GM21367 (cell line): ENCODE results near the gene CDC42BPG.
"Not testable (repeated sequence)": the region's sequence is repeated elsewhere in the genome, so short reads cannot be mapped to it uniquely, and the experiment has no call there.

ENCODE experiments used
- ATAC-seq: cut with Tn5 transposase; IDR thresholded peaks from one replicate; pipeline ENCODE4 v1.9.1; 2021; ENCODE audit not compliant: unreplicated experiment

The CDC42BPG gene

DNA sequence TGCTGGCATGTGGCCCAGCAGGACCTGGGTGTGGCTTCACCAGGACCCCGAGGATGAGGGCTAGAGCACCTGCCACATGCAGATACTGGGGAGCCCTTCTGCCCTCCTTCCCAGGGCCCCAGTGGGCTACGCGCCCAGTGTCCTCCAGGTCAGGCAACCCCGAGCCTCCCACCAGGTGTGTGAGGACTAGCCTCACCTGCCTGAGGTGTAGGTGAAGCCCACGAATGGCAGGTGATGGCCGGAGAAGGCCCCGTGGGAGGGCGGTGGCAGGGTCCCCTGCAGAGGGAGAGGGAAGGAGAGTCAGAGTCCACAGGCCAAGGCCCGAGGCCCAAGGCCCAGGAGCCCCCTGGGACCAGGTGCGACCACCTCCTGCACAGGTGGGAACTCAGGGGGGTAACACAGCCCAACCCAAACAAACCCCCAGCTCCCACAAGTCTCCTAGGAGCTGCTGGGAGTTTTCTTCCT, 6.5 kb downstream of the CDC42BPG start:
- ATAC-seq: no peak

DNA sequence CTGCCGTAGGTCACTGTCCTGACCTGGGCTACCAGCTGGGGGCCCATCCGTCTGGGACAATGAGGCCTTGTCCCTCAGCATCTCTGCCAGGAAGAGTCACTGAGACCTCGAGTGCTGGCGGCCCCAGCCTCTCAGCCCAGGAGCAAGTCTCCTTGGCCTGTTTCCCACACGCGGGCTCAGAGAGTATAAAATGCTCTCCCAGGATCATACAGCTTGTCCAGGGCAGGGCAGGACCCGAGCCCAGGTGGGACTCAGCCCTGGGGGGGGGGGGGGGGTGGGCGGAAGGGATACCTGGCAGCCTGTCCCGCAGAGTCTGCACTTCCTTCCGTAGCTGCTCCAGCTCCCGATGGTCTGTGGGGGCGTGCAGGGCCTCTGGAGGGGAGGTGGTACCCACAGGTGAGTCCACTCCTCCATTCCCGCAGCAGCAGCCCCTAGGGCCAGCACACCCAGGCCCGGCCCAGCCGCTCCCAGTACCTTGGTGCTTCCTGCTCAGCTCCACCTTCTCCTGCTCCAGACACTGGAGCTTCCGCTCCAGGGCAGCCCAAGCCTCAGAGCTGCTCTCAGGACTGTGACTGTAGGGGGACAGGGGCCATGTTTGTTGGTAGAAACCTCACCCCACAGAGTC, 7.9 kb downstream of the CDC42BPG start:
- no peak for ATAC-seq

DNA sequence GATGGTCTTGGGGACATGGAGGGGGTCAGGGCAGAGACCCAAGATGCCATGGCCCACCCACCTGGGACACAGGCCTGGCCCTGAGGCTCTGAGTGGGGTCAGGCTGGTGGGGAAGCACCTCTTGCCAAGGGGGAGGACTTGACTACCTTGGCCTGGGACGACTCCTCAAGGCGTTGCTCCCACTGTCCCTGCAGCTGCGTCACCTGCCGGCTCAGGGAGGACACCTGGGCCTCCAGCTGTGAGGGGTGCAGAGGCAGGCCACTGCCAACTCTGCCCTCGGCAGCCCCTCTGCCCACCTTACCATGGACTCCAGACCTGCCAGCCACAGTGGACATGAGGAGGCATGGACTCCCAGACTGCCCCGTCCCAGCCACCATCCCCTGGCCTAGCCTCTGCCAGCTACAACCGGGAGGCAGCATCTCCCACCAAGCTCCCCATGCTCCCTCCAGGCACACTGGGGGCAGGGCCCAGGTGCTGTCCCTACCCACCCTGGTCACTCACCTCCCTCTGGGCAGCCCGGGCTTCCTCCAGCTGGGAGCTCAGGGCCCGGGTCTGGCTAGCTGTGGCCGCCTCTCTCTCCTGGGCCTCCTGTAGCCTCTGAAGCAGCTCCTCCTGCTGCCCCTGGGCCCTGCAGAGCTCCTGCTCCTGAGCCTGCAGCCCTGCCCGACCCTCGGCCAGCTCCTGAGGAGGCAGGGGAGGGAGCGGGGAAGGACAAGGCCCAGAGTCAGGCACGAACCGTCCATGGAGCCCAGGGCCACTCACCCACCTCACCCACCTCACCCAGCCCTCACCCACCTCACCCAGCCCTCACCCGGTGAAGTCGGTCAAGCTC, 8.6 kb downstream of the CDC42BPG start:
- ATAC-seq: no peak

DNA sequence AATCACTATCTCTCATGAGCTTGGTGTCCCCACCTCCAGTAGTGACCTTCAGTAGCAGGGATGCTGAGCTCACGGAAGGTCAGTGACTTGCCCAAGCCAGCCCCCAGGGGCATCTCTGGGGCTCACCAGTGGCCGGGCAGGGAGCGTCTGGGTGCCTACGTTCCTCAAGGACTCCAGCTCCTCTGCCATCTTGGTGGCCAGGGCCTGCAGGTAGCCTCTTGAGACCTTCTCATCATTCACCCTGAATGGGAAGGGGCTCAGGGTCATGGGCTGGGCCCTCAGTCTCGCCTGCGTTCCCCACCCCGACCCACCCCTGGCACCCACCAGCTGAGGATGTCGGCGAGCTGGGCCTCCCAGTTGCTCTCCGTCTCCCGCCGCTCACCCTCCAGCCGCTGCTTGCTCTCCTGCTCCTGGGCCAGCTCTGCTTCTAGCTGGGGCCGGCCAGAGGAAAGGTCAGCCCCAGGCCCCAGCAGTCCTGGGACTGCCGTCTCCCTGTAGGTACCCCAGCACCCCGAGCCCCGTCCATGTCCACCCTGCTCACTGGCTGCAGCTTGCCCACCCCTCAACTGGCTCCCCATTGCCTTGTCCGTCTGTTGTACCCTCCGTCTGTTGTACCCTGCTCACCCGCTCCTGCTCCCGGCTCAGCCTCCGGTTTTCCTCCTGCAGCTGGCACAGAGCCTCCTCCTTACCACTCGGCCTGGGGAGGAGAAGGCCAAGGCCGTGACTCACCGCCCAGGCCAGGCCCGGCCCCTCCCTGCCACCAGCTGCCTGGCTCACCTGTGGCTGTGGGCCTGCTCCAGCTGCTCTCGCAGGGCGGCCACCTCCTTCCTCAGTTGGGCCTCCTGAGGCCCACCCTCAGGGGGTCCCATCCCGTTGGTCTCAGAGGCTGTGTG, 9.5 kb downstream of the CDC42BPG start:
- no peak for ATAC-seq

DNA sequence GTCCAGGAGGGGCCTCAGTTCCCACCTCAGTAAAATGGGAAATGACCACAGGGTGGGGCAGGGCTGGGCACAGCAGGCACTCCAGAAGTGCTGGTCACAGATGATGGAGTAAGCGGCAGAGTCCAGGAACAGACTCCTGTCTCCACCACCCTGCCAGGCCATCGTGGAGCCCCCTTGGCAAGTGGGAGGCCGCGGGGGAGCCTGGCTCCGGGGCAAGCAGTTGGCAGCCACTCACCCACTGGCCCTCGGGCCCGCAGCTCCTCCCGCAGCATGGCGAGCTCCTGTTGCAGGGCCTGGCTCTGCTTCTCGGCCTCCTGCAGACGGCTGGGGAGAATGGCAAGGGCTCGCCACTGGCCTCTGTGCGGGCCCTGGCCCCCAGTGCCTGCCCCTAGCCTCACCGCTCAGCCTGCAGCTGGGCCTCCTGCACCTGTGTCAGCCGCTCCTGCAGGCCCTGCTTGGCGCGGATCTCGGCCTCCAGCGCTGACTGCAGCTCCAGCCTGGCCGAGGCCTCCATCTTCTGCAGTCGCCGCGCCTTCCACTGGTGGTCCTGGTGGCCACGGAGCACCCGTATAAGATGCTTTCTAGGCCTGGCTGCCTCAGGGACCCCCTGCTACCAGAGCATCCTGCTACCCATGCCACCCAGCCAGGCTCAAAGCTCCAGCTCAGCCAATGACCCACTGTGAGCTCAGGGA, 10.3 kb downstream of the CDC42BPG start:
- no peak for ATAC-seq

DNA sequence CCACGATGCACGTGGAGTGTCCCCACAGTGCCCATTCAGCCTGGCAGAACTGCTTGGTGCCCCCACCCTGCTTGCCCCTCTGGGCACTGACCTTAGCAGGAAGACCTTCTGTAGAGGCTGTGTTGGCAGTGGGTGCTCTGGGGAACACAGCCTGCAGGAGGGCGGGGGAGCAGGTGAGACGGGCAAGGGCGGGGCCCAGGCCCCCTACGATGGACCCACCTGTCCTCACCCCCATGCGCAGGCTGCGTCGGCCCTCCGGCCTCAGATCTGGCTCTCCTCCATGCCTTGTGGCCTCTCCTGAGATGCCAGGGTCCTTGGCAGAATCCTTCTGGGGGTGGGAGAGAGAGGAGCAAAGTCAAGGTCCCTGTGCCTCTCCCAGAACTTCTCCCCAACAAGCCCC, 10.9 kb downstream of the CDC42BPG start:
- no peak for ATAC-seq

DNA sequence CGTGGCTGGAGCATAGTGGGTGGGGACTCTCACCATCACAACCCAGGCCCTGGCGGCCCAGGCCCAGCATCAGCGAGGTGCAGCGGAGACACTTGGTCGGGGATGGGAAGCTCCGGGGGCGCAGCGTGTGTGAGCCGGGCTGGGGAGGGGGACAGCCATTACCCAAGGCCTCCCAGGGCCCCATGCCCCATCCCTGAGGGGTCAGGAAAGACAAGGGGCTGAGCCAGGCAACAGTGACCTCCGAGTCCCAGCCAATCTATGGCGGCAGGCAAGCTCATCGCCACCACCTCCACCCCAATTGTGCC, 11.3 kb downstream of the CDC42BPG start:
- ATAC-seq: no peak

DNA sequence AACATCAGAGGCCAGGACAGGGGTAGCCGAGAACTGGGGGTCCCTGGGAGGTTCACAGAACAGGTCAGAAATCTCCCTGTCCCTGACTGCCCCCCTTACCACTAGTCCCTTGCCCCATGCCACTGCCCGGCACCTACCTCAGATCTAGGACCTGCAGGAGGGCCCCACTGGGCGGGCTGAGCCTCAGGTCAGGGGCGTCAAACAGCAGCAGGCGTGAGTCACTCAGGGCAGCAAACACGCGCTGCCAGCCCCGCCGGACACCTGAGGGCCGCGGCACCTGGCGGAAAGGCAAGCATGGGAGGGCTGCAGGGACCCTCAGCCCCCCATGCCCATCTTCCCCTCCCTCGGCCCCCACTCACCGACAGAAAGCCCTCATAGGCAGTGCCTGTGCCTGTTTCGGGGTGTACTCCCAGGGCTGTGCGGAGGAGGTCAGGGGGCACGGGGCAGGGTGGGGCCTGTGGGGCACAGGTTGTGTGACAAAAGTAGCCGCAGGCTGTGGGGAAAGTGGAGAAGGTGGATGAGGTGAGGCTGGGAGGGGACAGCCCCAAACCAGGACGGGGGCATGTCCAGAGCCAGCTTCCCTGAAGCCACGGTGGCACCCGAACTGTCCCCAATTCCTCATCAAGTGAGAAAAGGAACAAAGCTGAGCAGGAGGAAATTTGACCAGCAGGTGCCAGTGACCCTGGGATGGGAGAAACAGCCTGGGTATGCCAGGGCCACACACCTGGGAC, 11.8 kb downstream of the CDC42BPG start:
- ATAC-seq: no peak

DNA sequence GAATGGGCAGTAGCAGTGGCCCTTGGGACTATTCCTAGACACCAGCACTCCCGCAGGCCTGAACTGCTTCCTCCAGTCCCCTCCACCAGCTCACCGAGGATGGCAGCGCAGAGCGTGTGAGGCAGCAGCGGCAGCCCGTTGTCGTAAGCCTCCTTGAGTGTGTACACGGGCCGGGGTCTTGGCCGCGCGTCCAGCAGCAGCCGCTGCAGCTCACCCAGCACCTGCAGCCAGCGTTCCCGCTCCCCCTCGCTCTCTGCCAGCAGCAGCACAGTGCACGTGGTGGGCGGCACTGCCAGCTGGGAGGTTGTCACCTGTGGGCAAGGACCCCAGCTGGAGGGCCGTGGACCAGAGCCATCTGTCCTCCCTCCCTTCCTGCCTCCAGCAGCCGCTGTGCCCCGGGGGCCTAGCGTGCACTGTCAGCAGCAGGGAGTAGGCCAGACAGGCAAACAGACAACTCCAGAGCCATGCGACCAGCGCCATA, 13.0 kb downstream of the CDC42BPG start:
- ATAC-seq: no peak

DNA sequence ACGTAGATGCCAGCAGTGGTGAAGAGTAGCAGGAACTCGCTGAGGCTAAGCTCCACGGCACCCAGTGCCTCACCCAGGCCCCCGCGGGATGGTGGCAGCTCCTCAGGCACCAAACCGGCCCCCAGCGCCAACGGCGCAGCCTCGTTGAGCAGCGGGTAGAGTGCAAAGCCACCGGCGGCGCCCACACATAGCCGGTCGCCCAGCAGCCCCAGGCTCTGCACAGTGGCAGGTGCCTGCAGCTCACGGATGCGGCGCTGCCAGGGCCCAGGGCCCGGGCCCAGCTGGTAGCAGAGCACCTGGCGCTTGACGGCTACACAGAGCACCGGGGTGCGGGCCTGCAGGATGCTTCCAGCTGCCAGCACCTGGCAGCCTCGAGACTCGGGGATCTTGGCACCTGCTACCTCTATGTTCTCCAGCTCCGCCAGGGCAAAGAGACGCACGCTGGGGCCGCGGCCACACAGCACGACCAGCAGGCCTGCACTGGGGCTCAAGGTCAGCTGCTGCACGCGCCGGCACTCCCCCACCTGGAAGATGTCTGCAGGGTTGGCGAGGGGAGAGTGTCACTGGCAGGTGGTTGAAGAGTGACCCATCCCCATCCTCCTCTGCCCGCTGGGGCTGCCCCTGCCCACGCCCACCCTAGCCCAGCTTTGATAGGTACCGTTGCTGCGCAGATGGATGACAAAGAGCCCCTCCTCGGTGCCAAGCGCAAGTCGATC, 14.8 kb downstream of the CDC42BPG start:
- no peak for ATAC-seq

DNA sequence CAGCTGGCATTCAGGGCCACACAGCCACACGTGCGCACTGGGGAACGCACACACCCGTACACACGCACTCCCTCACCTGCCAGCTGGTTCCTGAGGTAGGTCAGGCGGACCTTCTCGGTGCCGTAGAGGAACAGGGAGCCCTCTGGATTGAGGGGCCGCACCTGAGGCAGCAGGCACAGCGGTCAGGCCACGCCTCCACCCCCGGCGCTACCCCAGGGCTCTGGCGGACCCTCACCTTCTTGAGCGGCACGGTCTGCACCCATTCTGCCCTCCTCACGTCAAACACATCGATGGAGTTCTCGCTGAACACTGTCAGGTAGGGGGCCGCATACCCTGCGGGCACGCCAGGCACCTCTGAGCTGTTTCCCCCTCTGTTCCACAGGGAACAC, 17.0 kb downstream of the CDC42BPG start:
- ATAC-seq: no peak

DNA sequence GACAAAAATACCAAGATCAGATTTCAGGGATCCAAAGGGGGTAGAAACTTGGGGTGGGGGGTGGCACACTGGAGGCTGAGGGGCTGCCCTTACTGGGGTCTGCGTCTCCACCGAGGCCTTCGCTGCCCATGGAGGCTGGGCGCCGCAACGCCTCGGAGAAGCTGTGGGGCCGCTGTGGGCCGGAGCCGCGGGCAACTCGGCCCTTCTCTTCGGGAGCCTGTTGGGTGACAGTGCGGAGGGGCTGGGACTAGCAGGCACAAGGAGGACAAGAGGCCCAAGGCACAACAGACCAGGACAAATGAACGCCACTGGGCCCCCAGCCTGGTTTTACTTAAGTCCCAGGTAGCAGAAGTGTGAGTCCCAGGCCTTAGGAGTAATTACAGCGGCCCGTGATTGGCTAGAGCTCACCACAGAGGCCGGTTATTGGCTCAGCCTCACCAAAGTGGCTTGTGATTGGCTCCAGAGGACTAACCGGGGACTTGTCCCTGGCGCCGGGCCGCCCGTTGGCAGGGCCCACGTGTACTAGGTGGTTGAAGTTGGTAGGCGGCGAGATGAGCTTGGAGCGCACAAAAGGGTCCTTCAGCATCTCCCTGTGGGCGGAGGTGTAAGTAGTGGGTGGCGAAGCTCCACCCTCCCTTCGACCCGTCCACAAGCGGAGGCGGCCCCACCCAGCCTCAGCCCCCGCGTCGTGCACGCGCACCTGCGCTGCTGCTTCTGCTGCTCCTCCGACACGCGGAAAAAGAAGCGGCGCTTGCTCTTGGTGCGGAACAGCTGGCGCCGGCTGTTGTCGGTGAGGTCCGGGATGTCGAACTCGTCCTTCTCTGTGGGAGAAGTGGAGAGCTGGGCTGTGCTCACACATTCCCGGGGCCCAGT, 17.6 kb downstream of the CDC42BPG start:
- ATAC-seq: no peak

DNA sequence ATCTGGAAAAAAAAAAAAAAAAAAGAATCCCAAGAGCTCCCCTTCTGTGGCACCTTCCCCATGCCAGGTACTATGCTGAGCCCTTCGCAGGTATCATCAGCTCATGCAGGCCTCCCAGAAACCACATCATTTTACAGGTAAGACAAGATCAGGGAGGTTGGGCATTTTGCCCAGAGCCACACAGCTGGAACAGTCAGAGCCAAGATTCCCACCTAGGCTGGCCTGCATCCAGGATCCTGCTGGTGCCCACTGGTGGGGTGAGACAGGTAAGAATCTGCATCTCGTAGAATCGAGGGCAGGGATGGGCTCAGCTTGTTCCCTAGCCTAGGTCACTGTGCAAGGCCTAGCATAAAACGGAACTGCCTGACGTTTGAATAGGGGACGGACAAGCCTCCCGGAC, 18.4 kb downstream of the CDC42BPG start:
- ATAC-seq: no peak

DNA sequence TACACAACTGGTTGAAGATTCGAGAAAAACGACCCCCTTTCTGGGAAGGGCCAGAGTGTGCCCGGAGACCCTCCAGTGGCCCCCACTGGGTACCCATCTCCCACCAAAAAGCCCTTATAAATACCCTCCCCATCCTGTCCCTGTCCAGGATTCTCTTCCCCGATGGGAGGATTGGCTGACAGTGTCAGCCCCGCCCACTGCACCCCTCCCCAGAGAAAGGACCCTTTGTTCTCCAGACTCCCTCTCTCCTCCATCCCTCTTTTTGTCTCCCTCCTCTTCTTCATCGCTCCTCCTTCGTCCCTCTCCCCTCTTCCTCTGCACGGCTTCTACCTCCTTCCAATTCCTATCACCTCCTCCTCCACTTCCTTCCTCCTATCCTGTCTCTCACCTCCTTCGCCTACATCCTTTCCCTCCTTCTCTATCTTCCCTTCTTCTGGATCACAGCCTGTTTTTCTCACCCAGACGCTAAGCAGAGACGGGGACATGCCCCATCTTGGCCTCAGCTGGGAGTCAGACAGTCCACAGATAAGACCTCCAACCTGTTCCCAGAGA, 20.8 kb downstream of the CDC42BPG start:
- ATAC-seq: no peak

DNA sequence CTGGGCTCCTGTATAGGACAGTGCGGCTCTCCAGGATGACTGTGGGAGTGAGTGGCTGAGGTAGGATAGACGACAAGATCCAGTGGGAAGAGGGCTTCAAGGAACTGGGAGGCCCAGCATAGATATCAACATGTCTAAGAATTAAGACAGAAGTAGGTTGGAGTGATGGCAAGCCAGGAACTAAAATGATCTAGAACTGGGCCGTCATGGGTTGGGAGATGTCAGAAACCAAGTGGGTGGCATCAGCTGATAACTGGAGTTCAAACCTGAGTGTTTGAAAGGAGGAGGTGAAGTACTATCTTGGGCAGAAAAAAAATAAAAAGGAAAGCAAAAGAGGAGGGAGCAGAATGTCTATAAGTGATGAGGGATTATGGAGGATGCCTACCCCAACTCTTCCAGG, 27.0 kb downstream of the CDC42BPG start:
- ATAC-seq: no peak

DNA sequence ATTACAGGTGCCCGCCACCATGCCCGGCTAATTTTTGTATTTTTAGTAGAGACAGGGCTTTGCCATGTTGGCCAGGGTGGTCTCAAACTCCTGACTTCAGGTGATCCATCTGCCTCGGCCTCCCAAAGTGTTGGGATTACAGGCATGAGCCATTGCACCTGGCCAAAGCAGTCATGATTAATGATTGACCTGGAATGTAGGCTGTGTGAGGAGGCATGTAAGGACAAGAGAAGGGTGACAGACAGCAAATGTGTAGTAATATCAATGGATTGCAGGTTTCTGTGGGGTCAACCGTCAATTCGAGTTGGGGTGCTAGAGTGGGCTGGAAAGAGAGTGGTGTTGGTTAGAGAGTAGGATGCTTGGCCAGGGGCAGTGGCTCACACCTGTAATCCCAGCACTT, 29.0 kb downstream of the CDC42BPG start:
- not testable (repeated sequence) for ATAC-seq

DNA sequence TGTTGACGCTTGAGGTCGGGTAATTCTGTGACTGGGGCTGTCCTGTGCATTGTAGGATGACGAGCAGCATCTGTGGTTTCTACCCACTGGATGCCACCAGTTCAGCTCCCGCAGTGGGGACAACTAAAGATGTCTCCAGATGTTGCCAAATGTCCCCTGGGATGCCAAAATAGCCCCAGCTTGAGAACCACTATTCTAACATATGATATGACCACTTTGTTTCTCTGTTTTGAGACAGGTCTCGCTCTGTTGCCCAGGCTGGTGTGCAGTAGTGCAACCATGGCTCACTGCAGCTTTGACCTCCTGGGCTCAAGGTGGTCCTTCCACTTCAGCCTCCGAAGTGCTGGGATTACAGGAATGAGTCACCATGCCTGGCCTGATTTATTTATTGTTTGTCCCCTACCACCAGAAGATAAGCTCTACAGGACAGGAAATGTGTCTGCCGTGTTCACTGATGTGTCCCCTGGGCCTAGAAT, 29.7 kb downstream of the CDC42BPG start:
- ATAC-seq: no peak

DNA sequence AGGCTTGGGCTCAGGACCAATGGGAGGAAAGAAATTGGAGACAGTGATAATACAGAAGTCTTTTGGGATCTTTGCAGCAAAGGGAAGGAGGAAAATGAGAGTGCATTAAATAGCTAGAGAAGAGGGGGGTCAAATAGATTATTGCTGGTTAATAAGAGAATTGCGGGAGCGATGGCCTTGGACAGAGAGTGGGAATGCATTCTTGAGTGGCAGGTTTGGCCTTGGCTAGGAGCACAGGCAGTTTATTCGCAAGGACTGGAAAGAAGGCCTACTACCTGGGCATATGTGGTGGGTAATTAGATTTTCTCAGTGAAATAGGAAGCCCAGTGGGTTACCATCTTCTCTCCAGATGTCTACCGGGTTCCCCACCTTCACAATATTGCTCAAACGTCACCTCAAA, 30.6 kb downstream of the CDC42BPG start:
- no peak for ATAC-seq
